ENCODE measurements around the gene CREBBP. TPM values are rescaled to one million over a fixed set of nuclear protein-coding genes. Genes with fewer than 3 reads are reported as not detected.
"Not testable (repeated sequence)": the region's sequence is repeated elsewhere in the genome, so short reads cannot be mapped to it uniquely, and the experiment has no call there.

Gene CREBBP
- polyA plus RNA-seq, 3 donors = 9.2 to 24.0 (median 17.3) TPM

DNA sequence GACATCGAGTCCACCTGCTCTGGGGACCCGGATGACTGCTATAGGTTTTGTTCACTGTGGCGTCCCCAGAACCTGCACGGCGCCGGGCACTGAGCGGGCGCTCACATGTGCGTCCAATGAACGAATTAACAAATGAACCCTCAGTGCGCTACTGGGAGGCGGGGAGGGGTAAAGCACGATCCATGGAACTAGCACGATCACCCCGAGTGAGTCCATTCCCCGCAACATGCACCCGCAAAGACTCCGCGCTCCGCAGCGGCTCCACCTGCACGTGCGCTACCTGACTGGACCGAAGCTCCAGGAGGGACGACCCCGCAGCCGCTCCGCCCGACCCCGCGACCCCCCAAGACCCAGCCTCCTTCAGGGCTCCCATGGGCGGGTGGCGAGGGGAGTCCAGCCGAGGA lies 163.7 kb downstream of the CREBBP start:
- whole genome bisulfite sequencing, 3 donors = 0 to 1% (median 1%) methylated on average over 34 of the region's 34 CpGs
- H3K27ac ChIP-seq (ENCODE audit: low read depth, low read length) = no peak overlapping the region

DNA sequence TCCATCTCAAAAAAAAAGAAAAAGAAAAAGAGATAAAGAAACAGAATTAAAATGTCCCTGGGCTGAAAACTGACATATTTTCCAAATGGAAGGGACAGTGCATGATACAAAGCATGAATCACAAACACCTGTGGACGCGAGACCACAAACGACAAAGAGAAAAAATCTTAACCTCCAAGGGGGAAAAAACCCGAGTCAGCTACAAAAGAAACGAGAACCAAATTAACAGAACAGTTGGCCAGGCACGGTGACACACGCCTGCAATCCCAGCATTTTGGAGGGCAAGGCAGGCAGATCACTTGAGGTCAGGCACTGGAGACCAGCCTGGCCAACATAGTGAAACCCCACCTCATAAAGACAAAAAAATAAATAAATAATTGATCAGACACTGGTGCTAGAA lies 165.1 kb downstream of the CREBBP start:
- 86 to 93% (median 91%) methylated on average over 7 of the region's 7 CpGs for WGBS, 3 donors
- H3K27ac ChIP-seq (ENCODE audit: low read depth, low read length) = no peak overlapping the region

DNA sequence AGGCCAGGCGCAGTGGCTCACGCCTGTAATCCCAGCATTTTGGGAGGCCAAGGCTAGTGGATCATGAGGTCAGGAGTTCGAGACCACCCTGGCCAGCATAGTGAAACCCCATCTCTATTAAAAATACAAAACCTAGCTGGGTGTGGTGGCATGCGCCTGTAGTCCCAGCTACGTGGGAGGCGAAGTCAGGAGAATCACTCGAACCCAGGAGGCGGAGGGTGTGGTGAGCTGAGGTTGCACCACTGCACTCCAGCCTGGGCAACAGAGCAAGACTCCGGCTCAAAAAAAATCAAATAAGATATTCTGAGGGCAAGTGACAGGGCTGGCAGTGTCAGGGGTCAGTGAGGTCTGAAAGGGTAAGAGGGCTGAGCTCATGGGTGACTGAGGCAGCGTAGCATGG lies 166.1 kb downstream of the CREBBP start:
- H3K27ac ChIP-seq (ENCODE audit: low read depth, low read length) = not testable (repeated sequence)
- 95 to 98% (median 97%) methylated on average over 10 of the region's 10 CpGs for WGBS, 3 donors

DNA sequence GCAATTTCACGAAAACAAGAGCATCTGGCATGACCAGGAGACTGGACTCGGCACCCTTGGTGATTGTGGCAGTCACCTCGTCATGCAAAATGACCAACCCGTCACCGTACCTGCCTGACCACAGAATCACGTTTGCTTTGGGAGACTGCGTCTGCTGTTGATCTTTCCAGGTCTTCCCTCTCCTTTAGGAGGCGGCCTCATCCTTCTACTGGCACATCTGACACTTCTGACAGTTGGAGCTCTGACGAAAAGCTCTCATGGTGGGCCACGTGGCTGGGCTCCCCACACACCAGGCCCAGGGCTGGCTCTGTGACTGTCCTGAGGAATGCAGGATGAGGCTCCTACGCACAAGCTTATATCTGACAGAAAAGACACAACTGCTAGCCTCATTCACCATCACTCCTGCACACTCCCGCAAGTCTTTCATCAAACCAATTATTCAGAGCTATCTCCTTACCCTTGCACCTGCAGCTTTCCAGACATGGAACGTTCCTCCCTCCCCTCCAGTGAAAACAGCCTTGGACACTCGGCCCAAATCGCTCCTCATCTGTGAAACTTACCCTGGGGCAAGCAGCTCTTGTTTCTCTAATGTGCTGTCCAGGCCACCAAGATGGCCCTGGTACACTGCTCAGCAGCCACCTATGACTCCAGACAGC lies 166.8 kb downstream of the CREBBP start:
- WGBS, 3 donors = 75 to 91% (median 83%) methylated on average over 15 of the region's 15 CpGs
- no peak overlapping the region for H3K27ac ChIP-seq (ENCODE audit: low read depth, low read length)

DNA sequence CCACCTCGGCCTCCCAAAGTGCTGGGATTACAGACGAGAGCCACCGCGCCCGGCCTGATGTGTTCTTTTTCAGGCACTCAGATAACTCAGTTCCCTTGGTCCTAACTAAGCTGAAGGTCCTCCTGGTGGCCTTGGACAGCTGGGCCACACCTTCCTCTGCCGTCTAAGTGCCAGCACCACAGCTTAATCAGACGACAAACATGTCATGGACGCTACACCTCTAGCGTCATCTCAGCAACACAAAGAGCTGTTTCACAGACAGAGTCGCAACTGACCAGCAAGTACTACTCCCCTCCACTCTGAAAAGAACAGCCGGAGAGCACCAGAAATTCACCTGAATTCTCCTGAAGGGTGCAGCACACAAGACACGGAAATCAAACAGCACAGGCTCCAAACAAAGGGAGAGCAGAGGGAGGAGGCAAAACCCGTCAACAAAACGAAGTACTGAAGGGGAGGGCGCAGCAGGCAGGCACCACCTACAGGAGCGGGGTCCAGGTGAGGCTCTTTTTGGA lies 167.6 kb downstream of the CREBBP start:
- 43 to 87% (median 85%) methylated on average over 16 of the region's 16 CpGs for WGBS, 3 donors
- H3K27ac ChIP-seq (ENCODE audit: low read depth, low read length) = no peak overlapping the region

DNA sequence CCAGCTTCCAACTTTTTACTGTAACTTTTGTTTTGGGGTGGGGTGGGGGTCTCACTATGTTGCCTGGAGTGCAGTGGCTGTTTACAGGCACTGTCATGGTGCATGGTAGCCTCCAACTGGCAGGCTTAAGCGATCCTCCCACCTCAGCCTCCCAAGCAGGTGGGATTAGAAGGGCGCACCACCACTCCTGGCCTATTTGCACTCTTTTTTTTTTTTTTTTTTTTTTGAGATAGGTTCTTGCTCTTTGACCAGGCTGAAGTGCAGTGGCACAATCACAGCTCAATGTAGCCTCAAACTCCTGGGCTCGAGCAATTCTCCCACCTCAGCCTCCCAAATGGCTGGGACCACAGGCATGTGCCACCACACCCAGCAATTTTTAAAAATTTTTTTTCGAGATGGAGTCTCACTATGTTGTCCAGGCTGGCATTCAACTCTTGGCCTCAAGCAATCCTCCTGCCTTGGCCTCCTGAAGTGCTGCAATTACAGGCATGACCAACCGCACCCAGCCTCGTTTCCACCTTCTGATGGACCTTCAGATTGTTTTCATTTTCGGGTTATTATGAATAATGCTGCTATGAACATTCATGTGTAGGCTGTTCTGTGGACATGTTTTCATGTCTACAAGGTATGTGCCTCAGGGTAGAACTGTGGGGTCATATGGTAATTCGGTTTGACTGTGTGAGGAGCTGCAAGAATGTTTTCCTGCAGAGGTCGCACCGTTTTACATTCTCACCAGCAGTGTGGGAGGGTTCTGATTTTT lies 174.1 kb downstream of the CREBBP start:
- no peak overlapping the region for H3K27ac ChIP-seq (ENCODE audit: low read depth, low read length)
- WGBS, 3 donors = 86 to 93% (median 93%) methylated on average over 10 of the region's 10 CpGs

DNA sequence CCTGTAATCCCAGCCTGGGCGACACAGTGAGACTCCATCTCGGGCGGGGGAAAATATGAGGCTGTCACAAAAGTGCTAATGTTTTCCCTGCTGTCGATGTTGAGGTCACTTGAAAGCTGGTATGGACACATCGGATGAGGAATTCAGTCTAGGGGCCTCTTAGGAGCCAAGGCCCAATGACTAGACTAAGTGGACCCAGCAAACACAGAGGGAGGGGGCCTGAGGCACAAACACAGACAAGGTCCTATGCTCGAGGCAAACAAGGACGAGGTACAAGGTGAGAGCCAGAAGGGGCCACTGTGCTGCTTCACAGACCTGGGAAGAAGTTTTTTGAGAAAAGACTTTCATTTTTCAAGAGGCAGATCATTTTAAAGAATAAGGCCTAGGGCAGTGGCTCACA lies 178.4 kb downstream of the CREBBP start:
- 95 to 98% (median 96%) methylated on average over 7 of the region's 7 CpGs for WGBS, 3 donors
- no peak overlapping the region for H3K27ac ChIP-seq (ENCODE audit: low read depth, low read length)

DNA sequence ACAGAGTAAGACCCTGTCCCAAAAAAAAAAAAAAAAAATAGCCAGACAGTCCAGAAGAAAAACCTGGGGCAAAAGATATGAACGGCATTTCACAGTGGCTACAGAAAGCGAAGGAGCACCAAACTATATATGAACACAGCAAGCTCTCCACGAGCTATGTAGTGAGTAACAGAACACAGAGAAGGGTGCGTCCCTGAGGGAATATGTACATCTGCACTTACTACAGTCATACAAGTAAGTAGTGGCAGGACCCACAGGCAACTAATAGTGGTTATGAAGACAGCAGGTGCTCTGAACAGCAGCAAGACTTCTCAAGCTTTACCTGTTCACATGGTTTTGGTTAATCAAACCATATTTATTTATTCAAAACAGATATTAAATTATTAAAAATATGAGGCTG lies 179.0 kb downstream of the CREBBP start:
- WGBS, 3 donors = 85 to 93% (median 88%) methylated on average over 4 of the region's 4 CpGs
- no peak overlapping the region for H3K27ac ChIP-seq (ENCODE audit: low read depth, low read length)

DNA sequence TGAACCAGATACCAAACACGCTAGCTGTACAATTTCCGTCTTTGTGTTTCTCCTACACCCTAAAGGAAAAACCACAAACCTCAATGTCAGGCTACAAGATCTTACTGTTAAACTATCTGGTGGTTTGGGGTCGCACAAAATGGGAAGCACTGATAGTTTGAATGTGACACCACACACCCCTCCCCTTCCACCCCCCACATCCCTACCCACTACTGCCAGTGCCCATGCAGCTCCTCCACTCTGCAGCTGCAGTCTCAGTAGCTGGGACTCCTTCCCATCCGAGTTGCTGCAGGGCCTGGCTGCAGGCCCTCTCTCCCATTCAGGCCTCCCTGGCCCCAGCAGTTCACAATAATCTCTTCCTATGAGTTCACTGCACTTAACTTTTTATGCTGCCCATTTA lies 181.6 kb downstream of the CREBBP start:
- WGBS, 3 donors = 52 to 86% (median 75%) methylated on average over 4 of the region's 4 CpGs
- no peak overlapping the region for H3K27ac ChIP-seq (ENCODE audit: low read depth, low read length)

DNA sequence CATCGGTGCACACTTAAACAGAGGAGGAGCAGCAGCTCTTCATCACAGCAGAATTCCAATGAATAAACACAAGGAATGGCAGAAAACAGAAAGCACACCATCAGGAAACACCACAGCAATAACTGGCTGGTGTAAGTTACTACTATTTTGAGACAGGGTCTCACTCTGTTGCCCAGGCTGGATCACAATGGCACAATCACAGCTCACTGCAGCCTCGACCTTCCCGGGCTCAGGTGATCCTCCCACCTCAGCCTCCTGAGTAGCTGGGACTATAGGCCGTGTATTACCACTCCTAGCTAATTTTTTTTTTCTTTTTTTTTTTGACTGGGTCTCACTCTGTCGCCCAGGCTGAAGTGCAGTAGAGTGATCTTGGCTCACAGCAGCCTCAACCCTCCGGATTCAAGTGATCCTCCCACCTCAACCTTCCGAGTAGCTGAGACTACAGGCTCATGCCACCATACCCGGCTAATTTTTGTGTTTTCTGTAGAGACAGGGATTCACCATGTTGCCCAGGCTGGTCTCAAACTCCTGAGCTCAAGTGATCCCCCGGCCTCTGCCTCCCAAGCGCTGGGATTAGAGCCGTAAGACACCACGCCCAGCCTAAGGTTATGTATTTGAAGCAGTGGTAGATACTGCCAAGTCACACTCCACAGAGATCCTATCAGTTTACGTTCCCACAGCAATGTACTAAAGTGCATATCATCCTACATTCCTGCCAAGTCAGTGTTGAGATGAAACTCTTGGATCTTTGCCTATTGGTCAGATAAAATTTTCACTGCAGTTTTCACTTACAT lies 183.9 kb downstream of the CREBBP start:
- no peak overlapping the region for H3K27ac ChIP-seq (ENCODE audit: low read depth, low read length)
- WGBS, 3 donors = 48 to 73% (median 65%) methylated on average over 13 of the region's 13 CpGs

DNA sequence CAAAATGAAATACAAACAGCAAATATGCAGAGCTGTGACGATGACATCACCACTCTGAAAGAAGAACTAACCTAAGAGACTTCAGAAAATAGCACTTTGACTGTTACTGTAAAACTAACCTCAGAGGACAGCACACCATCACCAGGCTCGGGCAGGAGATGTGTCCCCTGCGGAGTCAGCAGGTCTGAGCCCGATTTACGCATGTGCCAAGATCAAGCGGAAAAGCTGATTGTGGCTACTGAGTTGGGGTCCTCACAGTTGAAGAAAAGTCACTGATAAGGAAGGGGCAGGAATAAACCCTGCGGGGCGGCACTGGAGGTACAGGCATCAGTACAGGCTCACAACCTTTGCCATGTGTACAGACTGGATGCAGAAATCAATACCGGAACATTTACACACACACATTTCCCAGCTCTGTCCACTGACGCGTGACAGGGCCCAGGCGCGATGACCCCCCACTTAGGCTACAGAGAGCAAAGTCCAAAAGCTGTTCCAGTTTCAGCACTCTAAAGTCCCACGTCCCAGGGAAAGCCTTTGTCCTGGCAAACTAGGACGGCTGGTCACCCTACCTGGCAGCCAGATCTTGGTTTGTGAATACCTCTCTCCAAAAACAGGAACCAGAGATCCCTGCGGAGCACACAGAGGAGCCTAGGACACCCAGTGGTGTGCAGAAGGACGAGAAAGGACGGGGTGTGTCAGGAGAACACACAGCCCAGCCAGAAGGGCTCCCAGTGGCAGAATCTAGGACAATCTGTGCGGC lies 184.7 kb downstream of the CREBBP start:
- 27 to 87% (median 82%) methylated on average over 19 of the region's 19 CpGs for WGBS, 3 donors
- H3K27ac ChIP-seq (ENCODE audit: low read depth, low read length) = no peak overlapping the region

DNA sequence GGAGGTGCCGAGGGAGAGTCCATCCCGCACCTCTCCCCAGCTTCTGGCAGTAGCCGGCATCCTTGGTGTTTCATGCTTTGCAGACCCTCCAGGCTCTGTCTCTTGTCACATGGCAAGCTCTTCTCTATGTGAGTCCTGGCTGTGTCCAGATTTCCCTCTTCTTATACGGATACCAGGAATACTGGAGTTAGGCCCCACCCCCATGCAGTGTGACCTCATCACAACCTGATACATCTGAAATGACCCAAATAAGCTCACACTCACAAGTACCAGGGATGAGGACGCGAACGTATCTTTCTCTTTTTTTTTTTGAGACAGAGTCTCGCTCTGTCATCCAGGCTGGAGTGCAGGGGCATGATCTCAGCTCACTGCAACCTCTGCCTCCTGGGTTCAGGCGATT lies 186.5 kb downstream of the CREBBP start:
- 92 to 94% (median 92%) methylated on average over 9 of the region's 9 CpGs for WGBS, 3 donors
- no peak overlapping the region for H3K27ac ChIP-seq (ENCODE audit: low read depth, low read length)

DNA sequence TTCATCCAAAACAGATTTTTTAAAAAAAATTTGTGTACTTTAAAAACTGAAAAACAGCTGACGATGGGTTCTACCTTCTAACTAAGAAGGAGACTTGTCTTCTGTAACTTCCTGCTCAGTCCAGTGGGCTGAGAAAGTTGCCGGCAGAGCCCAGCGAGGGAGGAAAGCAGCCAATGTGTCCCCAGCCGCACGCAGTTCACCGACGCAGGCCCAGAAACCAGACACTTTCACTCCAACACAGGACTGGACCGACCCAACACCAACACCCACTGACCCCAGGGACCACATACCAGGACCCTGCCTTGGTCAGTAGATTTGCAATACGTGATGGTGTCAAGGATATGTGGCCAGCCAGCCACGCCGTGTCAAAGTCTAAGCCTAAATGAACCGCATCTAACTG lies 188.8 kb downstream of the CREBBP start:
- 74 to 93% (median 80%) methylated on average over 12 of the region's 12 CpGs for WGBS, 3 donors
- no peak overlapping the region for H3K27ac ChIP-seq (ENCODE audit: low read depth, low read length)

DNA sequence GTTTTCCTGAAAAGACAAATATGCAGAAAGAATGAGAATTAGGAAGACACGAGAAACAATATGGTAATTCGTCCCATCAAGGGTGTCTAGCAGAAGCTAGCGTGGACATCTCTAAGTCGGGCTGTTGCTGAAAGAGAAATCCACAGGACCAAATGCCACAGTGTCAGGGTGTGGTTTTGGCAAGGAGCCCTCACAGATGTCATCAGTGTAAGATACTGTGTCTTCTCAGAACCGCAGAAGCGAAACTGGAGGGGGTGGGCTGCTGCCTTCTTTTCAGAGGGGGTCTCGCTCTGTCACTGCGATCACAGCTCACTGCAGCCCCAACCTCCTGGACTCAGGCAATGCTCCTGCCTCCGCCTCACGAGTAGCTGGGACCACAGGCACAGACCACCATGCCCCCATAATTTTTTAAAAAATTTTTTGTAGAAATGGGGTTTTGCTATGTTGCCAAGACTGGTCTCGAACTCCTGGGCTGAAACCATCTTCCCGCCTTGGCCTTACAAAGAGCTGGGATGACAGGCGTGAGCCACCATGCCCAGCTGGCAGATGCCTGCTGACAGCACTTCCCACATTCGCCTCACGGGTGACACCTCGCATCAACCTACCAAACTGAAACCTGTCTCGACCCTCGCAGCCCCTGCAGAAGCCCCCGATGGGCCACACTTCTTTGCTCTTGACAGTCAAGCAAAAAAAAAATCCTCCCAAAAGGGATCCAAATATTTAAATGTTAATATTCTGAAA lies 189.4 kb downstream of the CREBBP start:
- no peak overlapping the region for H3K27ac ChIP-seq (ENCODE audit: low read depth, low read length)
- WGBS, 3 donors = 74 to 80% (median 76%) methylated on average over 19 of the region's 19 CpGs

DNA sequence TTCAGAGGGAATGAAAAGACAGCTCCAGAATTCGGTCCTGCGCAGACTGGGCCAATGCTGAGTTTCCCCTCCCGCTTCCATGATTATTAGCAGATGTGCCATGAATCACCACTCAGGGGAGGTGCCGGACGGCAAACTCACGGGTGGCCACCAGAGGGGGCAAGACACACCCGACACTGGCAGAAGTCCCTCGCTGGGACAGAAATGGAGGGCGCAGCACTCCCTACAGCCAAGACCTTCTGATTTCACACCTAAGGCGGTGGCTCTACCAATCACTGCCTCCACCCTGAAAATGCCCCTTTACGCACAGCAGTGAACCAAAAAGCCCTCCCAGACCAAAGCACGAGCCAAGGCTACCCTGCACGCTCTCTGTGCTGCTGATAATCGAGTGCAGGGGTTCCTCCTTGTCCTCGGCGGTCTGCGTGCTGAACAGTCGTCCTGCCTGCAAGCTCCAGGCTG lies 190.0 kb downstream of the CREBBP start:
- 17 to 24% (median 22%) methylated on average over 18 of the region's 18 CpGs for WGBS, 3 donors

DNA sequence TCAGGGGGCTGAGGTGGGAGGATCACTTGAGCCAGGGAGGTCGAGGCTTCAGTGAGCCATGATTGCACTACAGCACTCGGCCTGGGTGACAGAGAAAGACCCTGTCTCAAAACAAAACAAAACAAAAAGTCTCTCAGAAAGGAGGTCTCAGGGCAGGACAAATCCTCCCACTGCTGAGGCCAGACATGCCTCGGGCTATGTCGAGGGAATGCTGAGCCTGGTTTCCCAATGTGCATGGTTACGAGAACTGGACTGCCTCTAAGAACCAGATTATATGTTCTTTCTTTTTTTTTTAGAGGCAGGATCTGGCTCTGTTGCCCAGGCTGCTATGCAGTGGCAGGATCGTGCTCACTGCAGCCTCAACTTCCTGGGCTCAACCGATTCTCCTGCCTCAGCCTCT lies 190.8 kb downstream of the CREBBP start:
- 90 to 95% (median 90%) methylated on average over 7 of the region's 7 CpGs for WGBS, 3 donors
- H3K27ac ChIP-seq (ENCODE audit: low read depth, low read length) = no peak overlapping the region

More for the DNA sequence above, 190.0 kb downstream of the CREBBP start:
- H3K27ac ChIP-seq (ENCODE audit: low read depth, low read length) = no peak overlapping the region

DNA sequence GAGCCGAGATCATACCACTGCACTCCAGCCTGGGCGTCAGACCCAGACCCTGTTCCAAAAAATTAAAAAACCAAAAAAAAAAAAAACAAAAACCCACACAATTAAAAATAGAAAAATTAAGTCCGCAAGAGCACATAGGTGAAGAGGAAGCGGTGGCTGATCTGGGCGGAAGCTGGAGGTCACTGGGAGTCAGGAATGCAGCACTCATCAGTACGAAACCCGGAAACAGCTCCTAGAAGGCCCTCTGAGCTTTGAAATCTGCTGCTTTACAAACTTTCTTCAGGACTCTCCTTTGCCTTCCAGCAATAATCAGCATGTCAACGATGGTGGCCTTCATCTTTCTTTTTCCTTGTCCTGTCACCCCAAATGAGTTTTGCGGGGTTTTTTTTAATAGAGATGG lies 192.7 kb downstream of the CREBBP start:
- 79 to 90% (median 85%) methylated on average over 9 of the region's 9 CpGs for WGBS, 3 donors
- no peak overlapping the region for H3K27ac ChIP-seq (ENCODE audit: low read depth, low read length)

DNA sequence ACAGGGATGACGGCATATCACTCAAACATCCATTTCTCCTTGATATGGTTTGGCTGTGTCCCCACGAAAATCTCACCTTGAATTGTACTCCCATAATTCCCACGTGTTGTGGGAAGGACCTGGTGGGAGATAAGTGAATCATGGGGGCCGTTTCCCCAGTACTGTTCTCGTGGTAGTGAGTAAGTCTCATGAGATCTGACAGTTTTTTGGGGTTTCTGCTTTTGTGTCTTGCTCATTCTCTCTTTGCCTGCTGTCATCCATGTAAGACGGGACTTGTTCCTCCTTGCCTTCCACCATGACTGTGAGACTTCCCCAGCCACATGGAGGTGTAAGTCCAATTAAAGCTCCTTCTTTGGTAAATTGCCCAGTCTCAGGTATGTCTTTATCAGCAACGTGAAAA lies 193.5 kb downstream of the CREBBP start:
- H3K27ac ChIP-seq (ENCODE audit: low read depth, low read length) = no peak overlapping the region
- WGBS, 3 donors = 62 to 90% (median 90%) methylated on average over 7 of the region's 7 CpGs

Data from adipose tissue (tissue), 3 donors.